ENCODE data around the gene DACT2. TPM values are rescaled to one million over a fixed set of nuclear protein-coding genes. Genes with fewer than 3 reads are reported as not detected.

Gene DACT2
- total RNA-seq, 1 experiment from 2014 or later, result 4.9 TPM

- TF ChIP-seq, protein P1, sequence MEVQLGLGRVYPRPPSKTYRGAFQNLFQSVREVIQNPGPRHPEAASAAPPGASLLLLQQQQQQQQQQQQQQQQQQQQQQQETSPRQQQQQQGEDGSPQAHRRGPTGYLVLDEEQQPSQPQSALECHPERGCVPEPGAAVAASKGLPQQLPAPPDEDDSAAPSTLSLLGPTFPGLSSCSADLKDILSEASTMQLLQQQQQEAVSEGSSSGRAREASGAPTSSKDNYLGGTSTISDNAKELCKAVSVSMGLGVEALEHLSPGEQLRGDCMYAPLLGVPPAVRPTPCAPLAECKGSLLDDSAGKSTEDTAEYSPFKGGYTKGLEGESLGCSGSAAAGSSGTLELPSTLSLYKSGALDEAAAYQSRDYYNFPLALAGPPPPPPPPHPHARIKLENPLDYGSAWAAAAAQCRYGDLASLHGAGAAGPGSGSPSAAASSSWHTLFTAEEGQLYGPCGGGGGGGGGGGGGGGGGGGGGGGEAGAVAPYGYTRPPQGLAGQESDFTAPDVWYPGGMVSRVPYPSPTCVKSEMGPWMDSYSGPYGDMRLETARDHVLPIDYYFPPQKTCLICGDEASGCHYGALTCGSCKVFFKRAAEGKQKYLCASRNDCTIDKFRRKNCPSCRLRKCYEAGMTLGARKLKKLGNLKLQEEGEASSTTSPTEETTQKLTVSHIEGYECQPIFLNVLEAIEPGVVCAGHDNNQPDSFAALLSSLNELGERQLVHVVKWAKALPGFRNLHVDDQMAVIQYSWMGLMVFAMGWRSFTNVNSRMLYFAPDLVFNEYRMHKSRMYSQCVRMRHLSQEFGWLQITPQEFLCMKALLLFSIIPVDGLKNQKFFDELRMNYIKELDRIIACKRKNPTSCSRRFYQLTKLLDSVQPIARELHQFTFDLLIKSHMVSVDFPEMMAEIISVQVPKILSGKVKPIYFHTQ (CRISPR knock-in tag; IDR thresholded peaks at IDR 0.05), result no peak
- TF ChIP-seq, protein P2, sequence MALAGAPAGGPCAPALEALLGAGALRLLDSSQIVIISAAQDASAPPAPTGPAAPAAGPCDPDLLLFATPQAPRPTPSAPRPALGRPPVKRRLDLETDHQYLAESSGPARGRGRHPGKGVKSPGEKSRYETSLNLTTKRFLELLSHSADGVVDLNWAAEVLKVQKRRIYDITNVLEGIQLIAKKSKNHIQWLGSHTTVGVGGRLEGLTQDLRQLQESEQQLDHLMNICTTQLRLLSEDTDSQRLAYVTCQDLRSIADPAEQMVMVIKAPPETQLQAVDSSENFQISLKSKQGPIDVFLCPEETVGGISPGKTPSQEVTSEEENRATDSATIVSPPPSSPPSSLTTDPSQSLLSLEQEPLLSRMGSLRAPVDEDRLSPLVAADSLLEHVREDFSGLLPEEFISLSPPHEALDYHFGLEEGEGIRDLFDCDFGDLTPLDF (CRISPR knock-in tag; IDR thresholded peaks at IDR 0.05), result no peak
- TF ChIP-seq NR2C2 (CRISPR knock-in tag; IDR thresholded peaks at IDR 0.05), result no peak
Observed at GRCh38 chr6:168283686-168284025, 35.9 kb downstream of the DACT2 start (continued).

DNA sequence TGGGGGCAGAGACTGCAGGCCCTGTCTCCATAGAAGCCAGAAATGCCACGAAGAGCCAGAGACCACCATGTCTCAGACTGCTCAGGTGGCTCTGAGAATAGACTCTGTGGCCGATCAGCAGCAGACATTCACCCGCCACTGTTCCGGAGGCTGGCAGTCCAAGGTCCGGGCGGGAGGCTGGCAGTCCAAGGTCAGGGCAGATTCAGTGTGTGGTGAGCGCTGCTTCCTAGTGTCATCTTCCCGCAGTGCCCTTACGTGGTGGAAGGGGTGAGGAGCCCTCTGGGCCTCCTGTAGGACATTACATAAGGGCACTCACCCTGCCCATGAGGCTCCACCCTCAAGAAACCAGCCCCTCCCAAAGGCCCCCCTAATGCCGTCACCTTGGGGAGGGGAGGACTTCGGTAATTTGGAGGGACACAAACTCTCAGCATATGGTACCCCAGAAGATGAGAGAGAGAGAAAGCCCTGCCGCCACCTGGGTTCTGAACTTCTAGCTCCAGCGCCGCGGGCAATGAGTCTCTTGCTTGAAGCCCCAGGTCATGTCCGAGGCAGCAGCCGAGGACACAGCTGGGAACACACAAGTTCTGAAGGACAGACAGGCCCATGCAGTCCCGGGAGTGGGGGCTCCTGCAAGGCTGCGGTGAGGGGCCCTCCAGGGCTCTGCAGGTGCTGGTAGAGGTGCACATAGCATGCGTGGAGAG, 36.4 kb downstream of the DACT2 start:
- ChIA-PET CTCF (no interaction called here), POLR2A (interaction anchor here (0.6 kb wide), 1 partner anchor 77 kb away, joined by 4 read pairs; no protein-coding TSS in a partner anchor)
- DNase-seq (ENCODE audit: low spot score), result no peak
- no peak for ATAC-seq
- TF ChIP-seq, protein P3, sequence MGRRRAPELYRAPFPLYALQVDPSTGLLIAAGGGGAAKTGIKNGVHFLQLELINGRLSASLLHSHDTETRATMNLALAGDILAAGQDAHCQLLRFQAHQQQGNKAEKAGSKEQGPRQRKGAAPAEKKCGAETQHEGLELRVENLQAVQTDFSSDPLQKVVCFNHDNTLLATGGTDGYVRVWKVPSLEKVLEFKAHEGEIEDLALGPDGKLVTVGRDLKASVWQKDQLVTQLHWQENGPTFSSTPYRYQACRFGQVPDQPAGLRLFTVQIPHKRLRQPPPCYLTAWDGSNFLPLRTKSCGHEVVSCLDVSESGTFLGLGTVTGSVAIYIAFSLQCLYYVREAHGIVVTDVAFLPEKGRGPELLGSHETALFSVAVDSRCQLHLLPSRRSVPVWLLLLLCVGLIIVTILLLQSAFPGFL (CRISPR knock-in tag; IDR thresholded peaks at IDR 0.05; ENCODE audit: borderline replicate concordance), result no peak
- peak; percentile 77 for TF ChIP-seq GABPB1 (CRISPR knock-in tag; IDR thresholded peaks at IDR 0.05)
- no peak overlapping the region for H3K4me3 Mint-ChIP-seq
- H3K4me1 Mint-ChIP-seq, result no peaks in the 10 kb centered on the region
- H3K9me3 Mint-ChIP-seq, result peaks cover 2% of the 10 kb centered on the region; the same call in 1 of the 2 replicates
- H3K27ac Mint-ChIP-seq, result no peak overlapping the region
- no peaks in the 10 kb centered on the region for H3K36me3 Mint-ChIP-seq
- no peaks in the 10 kb centered on the region; the same call in 1 of the 2 replicates for H3K27me3 Mint-ChIP-seq (ENCODE audit: low read depth)

DNA sequence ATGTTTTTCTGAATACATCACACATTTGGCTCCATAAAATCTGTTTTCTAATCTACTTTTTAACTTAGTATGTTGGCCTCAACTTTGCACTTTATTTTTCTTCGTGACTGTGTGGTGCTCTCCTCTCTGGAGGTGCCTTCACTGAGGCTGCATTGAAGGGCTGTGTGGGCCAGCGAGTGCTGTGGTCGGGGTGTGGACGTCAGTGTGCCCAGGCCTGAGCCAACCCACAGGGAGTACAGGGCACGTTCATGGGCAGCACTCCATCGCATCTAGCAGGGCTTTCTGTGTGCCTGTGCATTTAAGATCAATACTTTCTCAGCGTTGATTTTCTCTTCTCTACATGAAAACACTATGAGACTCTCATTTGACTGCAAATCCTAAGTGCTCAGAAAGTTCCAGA, 37.8 kb downstream of the DACT2 start:
- Mint-ChIP-seq H3K27ac (no peak overlapping the region; the same call in 1 of the 2 replicates), H3K36me3 (no peaks in the 10 kb centered on the region), H3K9me3 (peaks cover 5% of the 10 kb centered on the region; the same call in 1 of the 2 replicates), H3K27me3 (ENCODE audit: low read depth) (no peaks in the 10 kb centered on the region; the same call in 1 of the 2 replicates), H3K4me1 (no peaks in the 10 kb centered on the region), H3K4me3 (no peak overlapping the region)
- no peak for DNase-seq (ENCODE audit: low spot score)
- POLR2A ChIA-PET, result no interaction called here
- CTCF ChIA-PET, result no interaction called here
- ATAC-seq, result no peak
- TF ChIP-seq, protein P4, sequence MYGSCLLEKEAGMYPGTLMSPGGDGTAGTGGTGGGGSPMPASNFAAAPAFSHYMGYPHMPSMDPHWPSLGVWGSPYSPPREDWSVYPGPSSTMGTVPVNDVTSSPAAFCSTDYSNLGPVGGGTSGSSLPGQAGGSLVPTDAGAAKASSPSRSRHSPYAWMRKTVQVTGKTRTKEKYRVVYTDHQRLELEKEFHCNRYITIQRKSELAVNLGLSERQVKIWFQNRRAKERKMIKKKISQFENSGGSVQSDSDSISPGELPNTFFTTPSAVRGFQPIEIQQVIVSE (CRISPR knock-in tag; IDR thresholded peaks at IDR 0.05; ENCODE audit: borderline replicate concordance), result no peak
- TF ChIP-seq, protein P5, sequence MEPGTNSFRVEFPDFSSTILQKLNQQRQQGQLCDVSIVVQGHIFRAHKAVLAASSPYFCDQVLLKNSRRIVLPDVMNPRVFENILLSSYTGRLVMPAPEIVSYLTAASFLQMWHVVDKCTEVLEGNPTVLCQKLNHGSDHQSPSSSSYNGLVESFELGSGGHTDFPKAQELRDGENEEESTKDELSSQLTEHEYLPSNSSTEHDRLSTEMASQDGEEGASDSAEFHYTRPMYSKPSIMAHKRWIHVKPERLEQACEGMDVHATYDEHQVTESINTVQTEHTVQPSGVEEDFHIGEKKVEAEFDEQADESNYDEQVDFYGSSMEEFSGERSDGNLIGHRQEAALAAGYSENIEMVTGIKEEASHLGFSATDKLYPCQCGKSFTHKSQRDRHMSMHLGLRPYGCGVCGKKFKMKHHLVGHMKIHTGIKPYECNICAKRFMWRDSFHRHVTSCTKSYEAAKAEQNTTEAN (CRISPR knock-in tag; IDR thresholded peaks at IDR 0.05), result no peak
- TF ChIP-seq, protein P3 (CRISPR knock-in tag; IDR thresholded peaks at IDR 0.05; ENCODE audit: borderline replicate concordance), result no peak
- TF ChIP-seq TP53 (CRISPR knock-in tag; IDR thresholded peaks at IDR 0.05) (no peak), RORB (CRISPR knock-in tag; IDR thresholded peaks at IDR 0.05) (no peak), OVOL2 (CRISPR knock-in tag; IDR thresholded peaks at IDR 0.05; ENCODE audit: borderline replicate concordance) (no peak), ATF6 (CRISPR knock-in tag; IDR thresholded peaks at IDR 0.05) (no peak)
- TF ChIP-seq, protein P6, sequence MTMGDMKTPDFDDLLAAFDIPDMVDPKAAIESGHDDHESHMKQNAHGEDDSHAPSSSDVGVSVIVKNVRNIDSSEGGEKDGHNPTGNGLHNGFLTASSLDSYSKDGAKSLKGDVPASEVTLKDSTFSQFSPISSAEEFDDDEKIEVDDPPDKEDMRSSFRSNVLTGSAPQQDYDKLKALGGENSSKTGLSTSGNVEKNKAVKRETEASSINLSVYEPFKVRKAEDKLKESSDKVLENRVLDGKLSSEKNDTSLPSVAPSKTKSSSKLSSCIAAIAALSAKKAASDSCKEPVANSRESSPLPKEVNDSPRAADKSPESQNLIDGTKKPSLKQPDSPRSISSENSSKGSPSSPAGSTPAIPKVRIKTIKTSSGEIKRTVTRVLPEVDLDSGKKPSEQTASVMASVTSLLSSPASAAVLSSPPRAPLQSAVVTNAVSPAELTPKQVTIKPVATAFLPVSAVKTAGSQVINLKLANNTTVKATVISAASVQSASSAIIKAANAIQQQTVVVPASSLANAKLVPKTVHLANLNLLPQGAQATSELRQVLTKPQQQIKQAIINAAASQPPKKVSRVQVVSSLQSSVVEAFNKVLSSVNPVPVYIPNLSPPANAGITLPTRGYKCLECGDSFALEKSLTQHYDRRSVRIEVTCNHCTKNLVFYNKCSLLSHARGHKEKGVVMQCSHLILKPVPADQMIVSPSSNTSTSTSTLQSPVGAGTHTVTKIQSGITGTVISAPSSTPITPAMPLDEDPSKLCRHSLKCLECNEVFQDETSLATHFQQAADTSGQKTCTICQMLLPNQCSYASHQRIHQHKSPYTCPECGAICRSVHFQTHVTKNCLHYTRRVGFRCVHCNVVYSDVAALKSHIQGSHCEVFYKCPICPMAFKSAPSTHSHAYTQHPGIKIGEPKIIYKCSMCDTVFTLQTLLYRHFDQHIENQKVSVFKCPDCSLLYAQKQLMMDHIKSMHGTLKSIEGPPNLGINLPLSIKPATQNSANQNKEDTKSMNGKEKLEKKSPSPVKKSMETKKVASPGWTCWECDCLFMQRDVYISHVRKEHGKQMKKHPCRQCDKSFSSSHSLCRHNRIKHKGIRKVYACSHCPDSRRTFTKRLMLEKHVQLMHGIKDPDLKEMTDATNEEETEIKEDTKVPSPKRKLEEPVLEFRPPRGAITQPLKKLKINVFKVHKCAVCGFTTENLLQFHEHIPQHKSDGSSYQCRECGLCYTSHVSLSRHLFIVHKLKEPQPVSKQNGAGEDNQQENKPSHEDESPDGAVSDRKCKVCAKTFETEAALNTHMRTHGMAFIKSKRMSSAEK (CRISPR knock-in tag; IDR thresholded peaks at IDR 0.05; ENCODE audit: borderline replicate concordance), result no peak
- TF ChIP-seq, protein P2 (CRISPR knock-in tag; IDR thresholded peaks at IDR 0.05), result no peak
